ENCODE results near the gene TENM3. TPM values are rescaled to one million over a fixed set of nuclear protein-coding genes. Genes with fewer than 3 reads are reported as not detected.

TENM3 gene
- total RNA-seq, 2 experiments from 2014 or later = not detected

GRCh38 chr4:182271731-182272130 lies 28.5 kb downstream of the TENM3 start:
- ChIA-PET POLR2A (no interaction called here), CTCF (no interaction called here)
- no peak for TF ChIP-seq CTCF (IDR thresholded peaks at IDR 0.05)
- H3K36me3 Mint-ChIP-seq (ENCODE audit: low read depth) = no peaks in the 10 kb centered on the region
- Histone ChIP-seq H3K36me3 (ENCODE audit: insufficient read depth, low read length) (no peaks in the 10 kb centered on the region), H3K27me3 (ENCODE audit: control insufficient read depth in 1 of 2, insufficient read depth in 2 of 2, low read length in 2 of 2) (no peaks in the 10 kb centered on the region), H3K4me1 (ENCODE audit: insufficient read depth, low read length) (no peaks in the 10 kb centered on the region), H3K27ac (ENCODE audit: low read depth in 1 of 2, low read length in 2 of 2) (no peak overlapping the region), H3K9me3 (ENCODE audit: control insufficient read depth in 1 of 2, insufficient read depth in 1 of 2, low read length in 2 of 2) (peaks cover 0 to 3% of the 10 kb centered on the region in 2 experiments), H3K4me3 (ENCODE audit: low read length) (no peak overlapping the region)
- H3K27ac Mint-ChIP-seq = no peak overlapping the region
- intact Hi-C loops (cut with DNase I, micrococcal nuclease) = no loop called here
- DNase-seq (no peak), ATAC-seq (ENCODE audit: poor library complexity) (no peak)
- H3K27me3 Mint-ChIP-seq = no peaks in the 10 kb centered on the region
- H3K4me3 Mint-ChIP-seq = no peak overlapping the region
- H3K4me1 Mint-ChIP-seq (ENCODE audit: low read depth) = no peaks in the 10 kb centered on the region
- H3K9me3 Mint-ChIP-seq = peaks cover 10% of the 10 kb centered on the region

GRCh38 chr4:182272151-182272550 lies 28.9 kb downstream of the TENM3 start:
- H3K4me1 Mint-ChIP-seq (ENCODE audit: low read depth) = no peaks in the 10 kb centered on the region

GRCh38 chr4:182273191-182273935 lies 30.2 kb downstream of the TENM3 start:
- Histone ChIP-seq H3K27me3 (ENCODE audit: control insufficient read depth in 1 of 2, insufficient read depth in 2 of 2, low read length in 2 of 2) (no peaks in the 10 kb centered on the region), H3K36me3 (ENCODE audit: insufficient read depth, low read length) (no peaks in the 10 kb centered on the region), H3K4me3 (ENCODE audit: low read length) (no peak overlapping the region), H3K27ac (ENCODE audit: low read depth in 1 of 2, low read length in 2 of 2) (no peak overlapping the region), H3K9me3 (ENCODE audit: control insufficient read depth in 1 of 2, insufficient read depth in 1 of 2, low read length in 2 of 2) (peaks cover 0 to 3% of the 10 kb centered on the region in 2 experiments), H3K4me1 (ENCODE audit: insufficient read depth, low read length) (no peaks in the 10 kb centered on the region)
- intact Hi-C loops (cut with DNase I, micrococcal nuclease) = no loop called here
- Mint-ChIP-seq H3K27ac (no peak overlapping the region), H3K4me3 (no peak overlapping the region), H3K4me1 (ENCODE audit: low read depth) (no peaks in the 10 kb centered on the region), H3K36me3 (ENCODE audit: low read depth) (no peaks in the 10 kb centered on the region), H3K27me3 (no peaks in the 10 kb centered on the region), H3K9me3 (peaks cover 8% of the 10 kb centered on the region)
- DNase-seq = no peak
- no peak for ATAC-seq (ENCODE audit: poor library complexity)
- ChIA-PET CTCF (interaction anchor here (0.6 kb wide), 1 partner anchor 36 kb away, joined by 3 read pairs; no protein-coding TSS in a partner anchor), POLR2A (no interaction called here)
- TF ChIP-seq CTCF (IDR thresholded peaks at IDR 0.05) = no peak

More at GRCh38 chr4:182272151-182272550, 28.9 kb downstream of the TENM3 start:
- Histone ChIP-seq H3K27me3 (ENCODE audit: control insufficient read depth in 1 of 2, insufficient read depth in 2 of 2, low read length in 2 of 2) (no peaks in the 10 kb centered on the region), H3K9me3 (ENCODE audit: control insufficient read depth in 1 of 2, insufficient read depth in 1 of 2, low read length in 2 of 2) (peaks cover 0 to 3% of the 10 kb centered on the region in 2 experiments), H3K4me3 (ENCODE audit: low read length) (no peak overlapping the region), H3K4me1 (ENCODE audit: insufficient read depth, low read length) (no peaks in the 10 kb centered on the region), H3K36me3 (ENCODE audit: insufficient read depth, low read length) (no peaks in the 10 kb centered on the region), H3K27ac (ENCODE audit: low read depth in 1 of 2, low read length in 2 of 2) (no peak overlapping the region)
- TF ChIP-seq CTCF (IDR thresholded peaks at IDR 0.05) = no peak
- DNase-seq = no peak
- no peak overlapping the region for H3K27ac Mint-ChIP-seq
- no peak overlapping the region for H3K4me3 Mint-ChIP-seq
- no peaks in the 10 kb centered on the region for H3K27me3 Mint-ChIP-seq
- intact Hi-C loops (cut with DNase I, micrococcal nuclease) = no loop called here
- no peaks in the 10 kb centered on the region for H3K36me3 Mint-ChIP-seq (ENCODE audit: low read depth)
- POLR2A ChIA-PET = no interaction called here
- H3K9me3 Mint-ChIP-seq = peaks cover 10% of the 10 kb centered on the region
- no peak for ATAC-seq (ENCODE audit: poor library complexity)
- CTCF ChIA-PET = no interaction called here
